ENCODE results near the gene ERVK3-1. TPM values are rescaled to one million over a fixed set of nuclear protein-coding genes. Genes with fewer than 3 reads are reported as not detected.

Gene ERVK3-1
- total and polyA plus RNA-seq, 2 of the 13 experiments (the other 11 are each of a cell fraction or from before 2014, with no cell fraction given): 28.5 to 38.7 TPM

DNA sequence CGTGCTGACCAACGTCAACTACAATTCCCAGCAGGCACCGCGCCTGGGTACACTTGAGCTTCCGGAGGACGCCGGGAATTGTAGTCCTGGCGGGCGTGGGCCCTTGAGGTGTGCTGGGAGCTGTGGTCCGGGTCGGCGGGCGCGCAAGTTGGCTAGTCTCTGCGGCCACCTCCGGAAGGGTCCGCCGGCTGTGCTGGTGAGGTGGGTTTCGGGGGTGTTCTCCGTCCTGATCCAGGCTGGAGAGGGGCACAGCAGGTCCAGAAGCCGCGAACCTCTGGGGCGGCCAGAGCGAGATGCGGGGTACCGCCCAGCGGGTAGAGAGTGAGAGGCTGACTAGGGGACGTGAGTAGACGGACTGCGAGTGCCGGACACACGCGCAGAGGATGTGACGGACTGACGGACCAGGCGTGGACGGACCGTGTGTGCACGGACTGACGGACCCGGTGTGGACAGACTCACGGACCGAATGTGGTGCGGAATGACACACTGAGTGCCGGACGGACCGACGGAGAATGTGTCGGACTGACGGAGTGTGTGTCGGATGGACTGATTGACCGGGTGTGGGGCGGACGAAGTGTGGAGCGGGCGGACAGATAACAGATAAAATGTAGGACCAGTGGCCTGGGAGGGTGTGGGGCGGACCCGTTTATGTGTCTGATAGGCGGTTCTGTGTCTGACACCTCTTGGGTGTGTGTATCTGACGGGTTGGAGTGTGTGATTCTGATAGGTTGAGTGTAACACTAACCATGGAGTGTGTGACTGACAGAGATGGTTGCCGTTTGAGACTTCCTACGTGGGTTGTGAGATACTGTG lies 21.9 kb downstream of the ERVK3-1 start, which contains the start of gene ZSCAN22 (continued):
- TF ChIP-seq ZNF773 (CRISPR knock-in tag; IDR thresholded peaks at IDR 0.05; ENCODE audit: borderline replicate concordance): peak; percentile 55; the same call in 1 of the 2 replicates
- peak; percentile 97 for TF ChIP-seq KMT2B (CRISPR knock-in tag; IDR thresholded peaks at IDR 0.05)
- peak; percentile 88; the same call in 1 of the 2 replicates for TF ChIP-seq DNMT1 (CRISPR knock-in tag; IDR thresholded peaks at IDR 0.05)
- TF ChIP-seq ZSCAN31 (CRISPR knock-in tag; IDR thresholded peaks at IDR 0.05; ENCODE audit: low read depth): peak; percentile 69; the same call in 1 of the 2 replicates
- no peak for TF ChIP-seq RBM22 (optimal IDR thresholded peaks at IDR 0.05; ENCODE audit: low read length)
- no peak; the same call in 1 of the 2 replicates for TF ChIP-seq ZNF251 (CRISPR knock-in tag; IDR thresholded peaks at IDR 0.05)
- TF ChIP-seq, protein P1, sequence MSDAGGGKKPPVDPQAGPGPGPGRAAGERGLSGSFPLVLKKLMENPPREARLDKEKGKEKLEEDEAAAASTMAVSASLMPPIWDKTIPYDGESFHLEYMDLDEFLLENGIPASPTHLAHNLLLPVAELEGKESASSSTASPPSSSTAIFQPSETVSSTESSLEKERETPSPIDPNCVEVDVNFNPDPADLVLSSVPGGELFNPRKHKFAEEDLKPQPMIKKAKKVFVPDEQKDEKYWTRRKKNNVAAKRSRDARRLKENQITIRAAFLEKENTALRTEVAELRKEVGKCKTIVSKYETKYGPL (CRISPR knock-in tag; IDR thresholded peaks at IDR 0.05): no peak; the same call in 1 of the 2 replicates
- no peak for TF ChIP-seq RFX1 (IDR thresholded peaks at IDR 0.05)
- TF ChIP-seq KLF11 (CRISPR knock-in tag; IDR thresholded peaks at IDR 0.05): peak; percentile 52; the same call in 1 of the 2 replicates
- peak; percentile 74; the same call in 2 of the 3 replicates for TF ChIP-seq MXI1 (IDR thresholded peaks at IDR 0.05; ENCODE audit: borderline replicate concordance, low read depth, low read length)
- peak; percentile 76; the same call in 1 of the 2 replicates for TF ChIP-seq ZNF317 (CRISPR knock-in tag; IDR thresholded peaks at IDR 0.05)
- no peak for TF ChIP-seq RFXANK (CRISPR knock-in tag; IDR thresholded peaks at IDR 0.05)
- TF ChIP-seq, protein P2, sequence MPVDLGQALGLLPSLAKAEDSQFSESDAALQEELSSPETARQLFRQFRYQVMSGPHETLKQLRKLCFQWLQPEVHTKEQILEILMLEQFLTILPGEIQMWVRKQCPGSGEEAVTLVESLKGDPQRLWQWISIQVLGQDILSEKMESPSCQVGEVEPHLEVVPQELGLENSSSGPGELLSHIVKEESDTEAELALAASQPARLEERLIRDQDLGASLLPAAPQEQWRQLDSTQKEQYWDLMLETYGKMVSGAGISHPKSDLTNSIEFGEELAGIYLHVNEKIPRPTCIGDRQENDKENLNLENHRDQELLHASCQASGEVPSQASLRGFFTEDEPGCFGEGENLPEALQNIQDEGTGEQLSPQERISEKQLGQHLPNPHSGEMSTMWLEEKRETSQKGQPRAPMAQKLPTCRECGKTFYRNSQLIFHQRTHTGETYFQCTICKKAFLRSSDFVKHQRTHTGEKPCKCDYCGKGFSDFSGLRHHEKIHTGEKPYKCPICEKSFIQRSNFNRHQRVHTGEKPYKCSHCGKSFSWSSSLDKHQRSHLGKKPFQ (CRISPR knock-in tag; IDR thresholded peaks at IDR 0.05; ENCODE audit: insufficient replicate concordance): peak; percentile 76
- TF ChIP-seq, protein P3, sequence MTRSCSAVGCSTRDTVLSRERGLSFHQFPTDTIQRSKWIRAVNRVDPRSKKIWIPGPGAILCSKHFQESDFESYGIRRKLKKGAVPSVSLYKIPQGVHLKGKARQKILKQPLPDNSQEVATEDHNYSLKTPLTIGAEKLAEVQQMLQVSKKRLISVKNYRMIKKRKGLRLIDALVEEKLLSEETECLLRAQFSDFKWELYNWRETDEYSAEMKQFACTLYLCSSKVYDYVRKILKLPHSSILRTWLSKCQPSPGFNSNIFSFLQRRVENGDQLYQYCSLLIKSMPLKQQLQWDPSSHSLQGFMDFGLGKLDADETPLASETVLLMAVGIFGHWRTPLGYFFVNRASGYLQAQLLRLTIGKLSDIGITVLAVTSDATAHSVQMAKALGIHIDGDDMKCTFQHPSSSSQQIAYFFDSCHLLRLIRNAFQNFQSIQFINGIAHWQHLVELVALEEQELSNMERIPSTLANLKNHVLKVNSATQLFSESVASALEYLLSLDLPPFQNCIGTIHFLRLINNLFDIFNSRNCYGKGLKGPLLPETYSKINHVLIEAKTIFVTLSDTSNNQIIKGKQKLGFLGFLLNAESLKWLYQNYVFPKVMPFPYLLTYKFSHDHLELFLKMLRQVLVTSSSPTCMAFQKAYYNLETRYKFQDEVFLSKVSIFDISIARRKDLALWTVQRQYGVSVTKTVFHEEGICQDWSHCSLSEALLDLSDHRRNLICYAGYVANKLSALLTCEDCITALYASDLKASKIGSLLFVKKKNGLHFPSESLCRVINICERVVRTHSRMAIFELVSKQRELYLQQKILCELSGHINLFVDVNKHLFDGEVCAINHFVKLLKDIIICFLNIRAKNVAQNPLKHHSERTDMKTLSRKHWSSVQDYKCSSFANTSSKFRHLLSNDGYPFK (CRISPR knock-in tag; IDR thresholded peaks at IDR 0.05; ENCODE audit: borderline replicate concordance): peak; percentile 93; the same call in 1 of the 2 replicates
- TF ChIP-seq, protein P4, sequence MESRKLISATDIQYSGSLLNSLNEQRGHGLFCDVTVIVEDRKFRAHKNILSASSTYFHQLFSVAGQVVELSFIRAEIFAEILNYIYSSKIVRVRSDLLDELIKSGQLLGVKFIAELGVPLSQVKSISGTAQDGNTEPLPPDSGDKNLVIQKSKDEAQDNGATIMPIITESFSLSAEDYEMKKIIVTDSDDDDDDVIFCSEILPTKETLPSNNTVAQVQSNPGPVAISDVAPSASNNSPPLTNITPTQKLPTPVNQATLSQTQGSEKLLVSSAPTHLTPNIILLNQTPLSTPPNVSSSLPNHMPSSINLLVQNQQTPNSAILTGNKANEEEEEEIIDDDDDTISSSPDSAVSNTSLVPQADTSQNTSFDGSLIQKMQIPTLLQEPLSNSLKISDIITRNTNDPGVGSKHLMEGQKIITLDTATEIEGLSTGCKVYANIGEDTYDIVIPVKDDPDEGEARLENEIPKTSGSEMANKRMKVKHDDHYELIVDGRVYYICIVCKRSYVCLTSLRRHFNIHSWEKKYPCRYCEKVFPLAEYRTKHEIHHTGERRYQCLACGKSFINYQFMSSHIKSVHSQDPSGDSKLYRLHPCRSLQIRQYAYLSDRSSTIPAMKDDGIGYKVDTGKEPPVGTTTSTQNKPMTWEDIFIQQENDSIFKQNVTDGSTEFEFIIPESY (CRISPR knock-in tag; IDR thresholded peaks at IDR 0.05): no peak
- TF ChIP-seq MED1 (CRISPR knock-in tag; IDR thresholded peaks at IDR 0.05): peak; percentile 74
- peak; percentile 95 for TF ChIP-seq ZNF543 (CRISPR knock-in tag; IDR thresholded peaks at IDR 0.05)
- TF ChIP-seq, protein P5, sequence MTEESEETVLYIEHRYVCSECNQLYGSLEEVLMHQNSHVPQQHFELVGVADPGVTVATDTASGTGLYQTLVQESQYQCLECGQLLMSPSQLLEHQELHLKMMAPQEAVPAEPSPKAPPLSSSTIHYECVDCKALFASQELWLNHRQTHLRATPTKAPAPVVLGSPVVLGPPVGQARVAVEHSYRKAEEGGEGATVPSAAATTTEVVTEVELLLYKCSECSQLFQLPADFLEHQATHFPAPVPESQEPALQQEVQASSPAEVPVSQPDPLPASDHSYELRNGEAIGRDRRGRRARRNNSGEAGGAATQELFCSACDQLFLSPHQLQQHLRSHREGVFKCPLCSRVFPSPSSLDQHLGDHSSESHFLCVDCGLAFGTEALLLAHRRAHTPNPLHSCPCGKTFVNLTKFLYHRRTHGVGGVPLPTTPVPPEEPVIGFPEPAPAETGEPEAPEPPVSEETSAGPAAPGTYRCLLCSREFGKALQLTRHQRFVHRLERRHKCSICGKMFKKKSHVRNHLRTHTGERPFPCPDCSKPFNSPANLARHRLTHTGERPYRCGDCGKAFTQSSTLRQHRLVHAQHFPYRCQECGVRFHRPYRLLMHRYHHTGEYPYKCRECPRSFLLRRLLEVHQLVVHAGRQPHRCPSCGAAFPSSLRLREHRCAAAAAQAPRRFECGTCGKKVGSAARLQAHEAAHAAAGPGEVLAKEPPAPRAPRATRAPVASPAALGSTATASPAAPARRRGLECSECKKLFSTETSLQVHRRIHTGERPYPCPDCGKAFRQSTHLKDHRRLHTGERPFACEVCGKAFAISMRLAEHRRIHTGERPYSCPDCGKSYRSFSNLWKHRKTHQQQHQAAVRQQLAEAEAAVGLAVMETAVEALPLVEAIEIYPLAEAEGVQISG (CRISPR knock-in tag; IDR thresholded peaks at IDR 0.05): peak; percentile 97
- TF ChIP-seq CBX5 (CRISPR knock-in tag; IDR thresholded peaks at IDR 0.05; ENCODE audit: borderline replicate concordance): peak; percentile 96
